ENCODE data around the gene TMEM237.

The TMEM237 gene

DNA sequence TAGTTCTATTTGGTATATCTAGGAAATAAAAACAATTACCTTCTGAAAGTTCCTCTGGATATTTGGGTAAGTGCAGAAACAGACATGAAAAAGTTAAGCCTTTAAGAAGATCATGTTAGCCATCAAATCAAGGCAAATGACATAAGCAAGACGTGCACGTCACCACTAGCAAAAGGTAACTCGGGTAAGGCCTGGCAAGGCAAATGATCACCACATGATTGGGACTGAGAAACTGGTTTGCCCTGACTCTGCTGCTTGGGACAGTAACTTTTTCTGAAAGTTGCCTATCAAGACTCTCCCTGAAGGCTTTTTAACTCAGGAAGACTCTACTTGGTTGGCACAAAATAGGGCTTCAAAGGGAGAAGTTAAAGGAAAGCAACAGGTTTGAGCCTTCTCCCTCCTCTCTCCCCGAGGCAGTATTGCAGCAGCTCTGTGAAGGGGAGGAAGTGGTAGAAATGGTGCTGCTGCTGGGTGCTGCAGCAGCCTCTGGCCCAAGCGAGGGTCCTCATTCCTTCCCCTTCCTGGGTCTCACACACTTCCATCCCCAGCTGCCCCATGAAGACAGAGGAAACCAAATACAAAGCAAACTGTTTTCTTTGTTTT is 17.1 kb upstream of the TMEM237 start:
- DNase-seq: no peak
- no peaks in the 10 kb centered on the region for H3K9me3 ChIP-seq
- TF ChIP-seq, protein P1, sequence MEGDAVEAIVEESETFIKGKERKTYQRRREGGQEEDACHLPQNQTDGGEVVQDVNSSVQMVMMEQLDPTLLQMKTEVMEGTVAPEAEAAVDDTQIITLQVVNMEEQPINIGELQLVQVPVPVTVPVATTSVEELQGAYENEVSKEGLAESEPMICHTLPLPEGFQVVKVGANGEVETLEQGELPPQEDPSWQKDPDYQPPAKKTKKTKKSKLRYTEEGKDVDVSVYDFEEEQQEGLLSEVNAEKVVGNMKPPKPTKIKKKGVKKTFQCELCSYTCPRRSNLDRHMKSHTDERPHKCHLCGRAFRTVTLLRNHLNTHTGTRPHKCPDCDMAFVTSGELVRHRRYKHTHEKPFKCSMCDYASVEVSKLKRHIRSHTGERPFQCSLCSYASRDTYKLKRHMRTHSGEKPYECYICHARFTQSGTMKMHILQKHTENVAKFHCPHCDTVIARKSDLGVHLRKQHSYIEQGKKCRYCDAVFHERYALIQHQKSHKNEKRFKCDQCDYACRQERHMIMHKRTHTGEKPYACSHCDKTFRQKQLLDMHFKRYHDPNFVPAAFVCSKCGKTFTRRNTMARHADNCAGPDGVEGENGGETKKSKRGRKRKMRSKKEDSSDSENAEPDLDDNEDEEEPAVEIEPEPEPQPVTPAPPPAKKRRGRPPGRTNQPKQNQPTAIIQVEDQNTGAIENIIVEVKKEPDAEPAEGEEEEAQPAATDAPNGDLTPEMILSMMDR (IDR thresholded peaks at IDR 0.05; ENCODE audit: low read depth, low read length): no peak
- no peaks in the 10 kb centered on the region for H3K36me3 ChIP-seq
- H3K4me3 ChIP-seq (ENCODE audit: low read depth, low read length): no peak overlapping the region
- no peaks in the 10 kb centered on the region for H3K27me3 ChIP-seq
- no peaks in the 10 kb centered on the region for H3K4me1 ChIP-seq

DNA sequence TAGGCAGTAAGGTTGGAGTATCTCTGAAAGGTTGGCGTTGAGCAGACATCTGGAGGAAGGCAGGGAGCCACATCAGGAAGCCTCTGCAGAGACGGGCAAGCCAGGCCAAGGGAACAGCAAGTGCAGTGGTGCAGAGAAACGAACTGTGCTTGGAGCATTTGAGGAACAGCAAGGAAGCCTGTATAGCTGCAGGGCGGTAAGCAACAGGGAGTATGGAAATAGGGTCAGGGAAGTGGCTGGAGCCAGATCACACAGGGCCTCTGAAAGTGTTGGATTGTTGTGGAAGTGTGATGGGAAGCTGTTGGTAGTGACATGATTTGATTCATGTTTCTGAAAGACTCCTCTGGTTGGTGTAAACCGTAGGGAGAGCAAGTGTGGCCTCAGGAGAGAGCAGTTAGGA is 13.4 kb upstream of the TMEM237 start:
- no peaks in the 10 kb centered on the region for H3K9me3 ChIP-seq
- DNase-seq: no peak
- H3K4me1 ChIP-seq: no peaks in the 10 kb centered on the region
- no peaks in the 10 kb centered on the region for H3K27me3 ChIP-seq
- no peaks in the 10 kb centered on the region for H3K36me3 ChIP-seq
- H3K4me3 ChIP-seq (ENCODE audit: low read depth, low read length): no peak overlapping the region
- TF ChIP-seq, protein P1 (IDR thresholded peaks at IDR 0.05; ENCODE audit: low read depth, low read length): no peak

DNA sequence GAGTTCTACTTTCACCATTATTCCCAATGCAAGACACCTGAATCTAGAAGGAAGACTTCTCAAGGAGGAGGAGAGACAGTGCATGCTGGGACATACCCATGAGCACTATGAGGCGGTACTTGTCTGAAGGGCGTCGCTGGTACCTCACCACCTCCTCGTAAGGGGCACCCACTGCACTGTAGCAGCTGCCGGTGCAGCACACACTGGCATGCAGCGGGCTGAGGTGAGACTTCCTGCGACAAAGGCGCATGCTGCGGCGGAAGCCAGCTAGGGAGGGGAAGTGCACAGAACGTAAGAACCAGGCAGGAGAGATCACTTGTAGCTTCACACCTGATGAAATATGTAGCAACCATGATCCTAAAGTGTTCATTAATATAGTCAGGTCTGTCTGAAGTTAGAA is 12.8 kb upstream of the TMEM237 start:
- no peaks in the 10 kb centered on the region for H3K36me3 ChIP-seq
- TF ChIP-seq, protein P1 (IDR thresholded peaks at IDR 0.05; ENCODE audit: low read depth, low read length): no peak
- H3K4me3 ChIP-seq (ENCODE audit: low read depth, low read length): no peak overlapping the region
- DNase-seq: no peak
- H3K9me3 ChIP-seq: no peaks in the 10 kb centered on the region
- no peaks in the 10 kb centered on the region for H3K4me1 ChIP-seq
- H3K27me3 ChIP-seq: no peaks in the 10 kb centered on the region

GRCh38 chr2:201654616-201655384 is 11.5 kb upstream of the TMEM237 start:
- H3K4me1 ChIP-seq: no peaks in the 10 kb centered on the region
- no peak for DNase-seq
- H3K4me3 ChIP-seq (ENCODE audit: low read depth, low read length): no peak overlapping the region
- TF ChIP-seq, protein P1 (IDR thresholded peaks at IDR 0.05; ENCODE audit: low read depth, low read length): no peak
- H3K36me3 ChIP-seq: no peaks in the 10 kb centered on the region
- no peaks in the 10 kb centered on the region for H3K9me3 ChIP-seq
- no peaks in the 10 kb centered on the region for H3K27me3 ChIP-seq

- TF ChIP-seq, protein P1 (IDR thresholded peaks at IDR 0.05; ENCODE audit: low read depth, low read length): no peak
- Histone ChIP-seq H3K9me3 (no peaks in the 10 kb centered on the region), H3K4me1 (no peaks in the 10 kb centered on the region), H3K36me3 (no peaks in the 10 kb centered on the region), H3K27me3 (no peaks in the 10 kb centered on the region), H3K4me3 (ENCODE audit: low read depth, low read length) (no peak overlapping the region)
- DNase-seq: no peak
Observed at GRCh38 chr2:201653221-201653620, 9.9 kb upstream of the TMEM237 start.

DNA sequence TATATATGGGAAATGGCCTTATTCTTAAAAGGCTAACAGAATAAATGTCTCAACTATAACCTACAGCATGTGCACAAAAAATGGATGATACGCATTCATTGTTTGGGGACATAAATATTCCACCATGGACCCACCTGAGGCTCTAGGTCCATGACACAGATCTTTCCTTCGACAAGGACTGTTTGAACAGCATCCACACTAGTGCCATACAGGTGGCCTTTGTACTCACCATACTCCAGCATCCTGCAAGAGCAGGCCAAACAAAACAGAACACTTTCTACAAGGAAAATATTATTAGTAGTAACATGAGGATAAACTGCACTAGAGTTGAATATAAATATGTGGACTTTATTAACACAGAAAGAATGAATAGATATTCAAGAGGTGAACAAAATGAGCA is 6.1 kb upstream of the TMEM237 start:
- Histone ChIP-seq H3K4me1 (no peaks in the 10 kb centered on the region), H3K9me3 (no peaks in the 10 kb centered on the region), H3K36me3 (no peaks in the 10 kb centered on the region), H3K27me3 (no peaks in the 10 kb centered on the region), H3K4me3 (ENCODE audit: low read depth, low read length) (no peak overlapping the region)
- TF ChIP-seq, protein P1 (IDR thresholded peaks at IDR 0.05; ENCODE audit: low read depth, low read length): no peak
- DNase-seq: no peak
